ENCODE data around the gene ADAMTS9.

Gene ADAMTS9

DNA sequence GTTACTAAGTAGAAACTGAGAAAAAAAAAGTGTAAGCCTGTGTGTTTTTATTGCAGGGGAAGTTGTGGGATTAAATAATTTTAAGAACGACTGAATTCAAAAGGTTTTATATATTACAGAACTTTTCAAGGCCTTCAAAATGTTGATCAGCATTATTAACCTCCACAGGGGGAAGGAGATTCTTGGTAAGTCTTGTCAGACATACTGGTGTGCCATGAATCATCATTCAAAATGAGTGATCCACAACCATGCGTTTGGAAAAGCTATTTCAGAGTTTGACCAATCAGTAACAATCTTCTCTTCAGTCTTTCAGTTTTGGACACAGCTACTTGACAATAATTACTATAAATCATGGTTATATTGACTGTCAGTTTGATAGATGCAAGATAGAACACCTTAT is 70.2 kb downstream of the ADAMTS9 start:
- DNase-seq (ENCODE audit: low read depth in 2 of 2), result no peak

DNA sequence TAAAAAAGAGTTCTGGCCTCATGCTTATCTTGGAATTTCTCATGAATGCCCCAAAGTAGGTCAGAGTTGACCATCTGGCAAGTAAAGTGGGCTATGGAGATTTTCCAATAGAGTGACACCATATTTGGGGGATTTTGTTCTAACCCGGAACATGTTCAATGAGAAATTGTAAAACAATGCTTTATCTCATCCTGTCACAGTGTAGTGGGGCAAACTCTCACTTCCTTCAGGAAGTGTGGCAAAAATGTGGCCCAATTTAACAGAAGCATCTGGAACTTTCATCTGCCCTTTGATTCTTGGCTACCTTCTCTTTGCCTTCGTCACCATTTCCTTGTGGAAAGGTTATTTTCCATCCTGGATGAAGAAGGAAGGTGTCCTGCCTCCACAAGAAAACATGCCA is 70.8 kb downstream of the ADAMTS9 start:
- no peak for DNase-seq (ENCODE audit: low read depth in 2 of 2)

DNA sequence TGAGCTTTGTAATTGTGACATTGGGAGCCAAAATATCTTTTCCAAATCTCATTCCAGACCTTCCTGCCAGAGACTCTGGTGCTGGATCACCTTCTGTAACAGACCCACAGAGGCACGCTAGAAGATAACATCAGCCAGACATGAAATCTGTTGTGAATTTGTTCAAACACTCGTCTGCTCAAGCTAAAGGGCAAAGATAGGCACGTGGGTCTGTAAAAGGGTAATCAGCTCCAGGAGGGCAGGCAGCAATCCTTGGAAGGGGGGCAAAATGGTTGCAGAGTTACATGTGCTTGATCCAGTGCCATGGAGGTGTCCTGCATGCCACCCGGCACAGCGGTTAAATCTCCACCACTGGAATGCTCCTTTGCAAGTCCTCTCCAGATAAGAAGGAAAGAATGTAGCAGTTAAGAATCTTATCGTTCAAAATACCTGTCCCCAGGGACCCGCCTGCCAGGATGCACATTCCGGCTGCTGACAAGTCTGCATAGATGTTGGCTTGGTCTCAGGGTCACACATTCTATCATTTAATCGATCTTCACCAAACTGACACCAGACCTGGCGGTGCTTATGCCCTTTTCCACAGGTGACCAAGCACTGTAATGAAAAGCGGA is 74.8 kb downstream of the ADAMTS9 start:
- DNase-seq (ENCODE audit: low read depth in 2 of 2), result no peak

DNA sequence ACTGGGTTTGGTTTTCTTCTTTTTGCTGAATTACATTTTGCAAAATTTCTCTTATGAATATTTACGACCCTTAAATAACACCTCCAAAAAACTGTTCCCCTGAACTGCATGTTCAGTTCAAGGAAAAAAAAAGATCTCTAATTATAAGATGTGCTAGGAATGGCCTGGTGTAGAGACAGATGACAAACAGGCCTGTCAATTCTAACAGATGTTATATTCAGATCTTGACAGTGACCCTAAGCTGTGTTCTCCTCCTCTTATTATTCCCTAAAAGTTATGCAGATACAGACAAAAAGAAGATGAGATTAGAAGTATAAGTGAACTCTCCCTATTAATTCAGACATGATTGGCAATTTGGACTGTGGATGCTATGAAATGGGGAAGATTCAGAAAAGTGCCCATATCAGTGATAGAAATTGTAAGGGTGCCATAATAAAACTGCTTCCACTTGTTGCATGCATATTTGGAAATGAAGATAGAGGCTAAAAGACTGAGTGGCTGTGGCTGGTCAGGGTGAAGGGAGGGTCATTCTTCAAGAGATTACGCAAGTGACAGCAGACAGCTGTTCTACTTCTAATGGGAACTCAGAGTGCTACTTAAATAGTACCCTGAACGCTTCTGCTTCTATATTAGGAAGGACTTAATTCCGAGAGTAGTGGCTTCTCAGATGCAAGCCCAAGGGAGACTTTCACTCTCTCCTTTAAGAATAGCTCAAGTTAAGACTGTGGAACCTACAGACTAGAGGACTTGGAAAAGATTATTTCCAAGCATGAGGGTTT is 75.5 kb downstream of the ADAMTS9 start:
- DNase-seq (ENCODE audit: low read depth in 2 of 2), result no peak

DNA sequence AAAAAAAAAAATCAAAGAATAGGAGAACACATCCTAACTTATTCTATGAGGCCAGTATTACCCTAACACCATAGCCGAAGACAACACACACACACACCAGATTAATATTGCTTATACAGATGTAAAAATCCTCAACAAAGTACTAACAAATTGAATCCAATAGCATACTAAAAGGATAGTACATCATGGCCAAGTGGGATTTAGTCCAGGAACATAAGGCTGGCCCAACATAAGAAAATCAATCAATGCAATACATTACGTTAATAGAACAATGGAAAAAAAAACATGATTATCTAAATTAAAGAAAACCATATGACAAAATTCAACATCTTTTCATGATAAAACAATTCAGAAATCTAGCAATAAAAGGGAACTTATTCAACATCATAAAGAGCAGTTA is 79.1 kb downstream of the ADAMTS9 start:
- DNase-seq (ENCODE audit: low read depth in 2 of 2), result no peak

DNA sequence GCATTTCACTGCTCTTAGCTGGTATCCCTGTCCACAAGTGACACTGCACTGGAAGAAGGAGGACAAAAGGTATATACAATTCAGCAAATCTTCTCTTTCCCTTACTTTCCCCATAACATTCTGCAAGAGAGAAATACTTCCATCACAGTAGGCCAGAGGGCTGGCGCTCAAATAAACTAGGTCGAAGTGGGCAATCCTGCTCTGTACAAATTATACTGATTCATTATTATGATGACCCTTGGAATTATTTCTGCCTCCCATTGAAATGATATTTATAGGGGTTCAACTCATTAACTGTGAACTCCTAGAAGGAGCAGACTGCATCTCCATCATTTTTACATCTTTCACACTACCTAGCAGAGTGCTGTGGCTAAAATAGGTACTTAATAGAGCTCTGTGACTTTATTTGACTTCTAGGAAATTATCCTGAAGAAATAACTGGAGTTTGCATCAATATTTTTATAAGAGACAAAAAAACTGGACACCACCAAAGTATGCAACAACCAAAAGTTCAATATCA is 80.7 kb downstream of the ADAMTS9 start:
- no peak for DNase-seq (ENCODE audit: low read depth in 2 of 2)

DNA sequence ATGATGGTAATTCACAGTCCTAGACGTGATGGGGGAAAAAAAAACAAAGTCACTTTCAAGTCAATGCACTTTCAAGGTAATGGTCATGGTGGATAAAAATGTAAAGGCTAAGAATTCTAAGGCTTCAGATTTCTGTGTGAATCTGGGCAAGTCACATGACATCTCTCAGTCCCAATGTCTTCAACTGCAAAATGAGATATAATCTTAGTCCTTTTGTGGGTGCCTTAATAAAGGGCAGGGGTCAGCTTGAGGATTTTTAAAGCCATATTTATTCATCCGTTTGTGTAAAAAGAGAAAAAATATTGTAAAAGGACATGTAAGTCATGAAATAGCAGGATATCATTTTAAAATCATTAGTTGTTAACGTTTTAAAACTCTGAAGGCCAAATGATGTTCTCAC is 83.5 kb downstream of the ADAMTS9 start:
- DNase-seq (ENCODE audit: low read depth in 2 of 2), result no peak

DNA sequence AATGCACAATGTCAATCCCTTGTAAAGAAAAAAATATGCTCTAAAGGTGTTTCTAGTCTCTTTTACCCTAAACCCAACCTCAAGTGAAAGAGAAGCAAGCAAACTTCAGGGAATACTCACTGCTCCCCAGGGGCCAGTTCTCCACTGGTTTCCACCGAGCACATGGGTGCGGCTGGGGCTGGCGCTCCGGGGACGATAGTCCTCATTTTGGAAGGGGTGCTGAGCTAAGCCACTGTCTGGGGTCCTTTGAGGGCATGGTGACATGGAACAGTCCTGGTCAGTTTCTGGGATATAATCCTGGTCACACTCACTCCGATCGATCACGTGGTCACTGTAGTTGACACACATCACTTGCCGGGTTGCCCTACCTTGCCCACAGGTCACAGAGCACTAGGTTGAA is 86.0 kb downstream of the ADAMTS9 start:
- no peak for DNase-seq (ENCODE audit: low read depth in 2 of 2)

DNA sequence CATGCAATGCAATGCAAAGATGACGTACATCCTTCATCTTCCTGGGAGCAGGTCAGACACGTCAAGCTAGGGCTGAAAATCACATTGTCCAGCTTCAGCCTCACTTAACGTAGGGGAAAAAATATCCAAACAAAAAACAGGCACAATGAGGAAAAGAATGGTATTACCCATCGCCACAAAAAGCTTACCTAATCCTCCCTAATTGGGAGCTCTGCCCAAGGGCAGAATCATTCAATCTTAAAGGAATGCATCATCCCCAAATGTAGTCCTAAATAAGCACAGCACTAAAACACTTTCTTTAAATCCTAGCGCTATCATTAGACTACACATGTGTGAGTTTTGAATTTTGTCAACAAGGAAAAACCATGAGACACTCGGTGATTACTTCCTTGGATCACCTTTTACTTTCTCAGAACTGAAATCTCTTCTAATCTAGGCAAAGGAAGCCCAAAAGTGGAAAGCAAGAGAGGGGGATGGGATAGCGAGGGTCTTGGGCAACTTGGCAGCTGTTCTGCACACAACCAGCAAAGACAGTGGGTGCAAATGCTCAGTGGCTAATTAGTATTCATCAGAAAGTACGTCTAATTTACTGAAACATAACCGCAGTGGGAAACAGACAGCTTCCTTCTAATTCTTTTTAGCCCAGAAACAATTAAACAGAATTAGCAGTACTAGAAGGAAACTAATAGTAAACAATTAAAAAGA is 87.4 kb downstream of the ADAMTS9 start:
- no peak for DNase-seq (ENCODE audit: low read depth in 2 of 2)

DNA sequence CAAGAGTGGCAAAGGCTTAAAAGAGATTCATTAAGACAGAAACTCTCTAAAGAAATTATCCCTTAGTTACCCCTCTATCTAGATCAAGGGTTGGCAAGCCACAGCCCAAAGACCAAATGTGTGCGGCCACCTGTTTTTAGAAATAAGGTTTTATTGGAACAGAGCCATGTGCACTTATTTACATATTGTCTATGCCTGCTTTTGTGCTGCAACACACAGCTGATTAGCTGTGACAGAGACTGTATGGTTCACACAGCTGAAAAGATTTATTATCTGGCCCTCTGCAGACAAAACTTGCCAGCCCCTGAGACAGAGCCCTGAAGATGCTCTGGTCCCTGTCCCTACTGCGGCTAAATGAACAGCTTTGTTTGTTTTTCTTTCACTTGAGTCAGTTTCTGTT is 88.1 kb downstream of the ADAMTS9 start:
- no peak for DNase-seq (ENCODE audit: low read depth in 2 of 2)

DNA sequence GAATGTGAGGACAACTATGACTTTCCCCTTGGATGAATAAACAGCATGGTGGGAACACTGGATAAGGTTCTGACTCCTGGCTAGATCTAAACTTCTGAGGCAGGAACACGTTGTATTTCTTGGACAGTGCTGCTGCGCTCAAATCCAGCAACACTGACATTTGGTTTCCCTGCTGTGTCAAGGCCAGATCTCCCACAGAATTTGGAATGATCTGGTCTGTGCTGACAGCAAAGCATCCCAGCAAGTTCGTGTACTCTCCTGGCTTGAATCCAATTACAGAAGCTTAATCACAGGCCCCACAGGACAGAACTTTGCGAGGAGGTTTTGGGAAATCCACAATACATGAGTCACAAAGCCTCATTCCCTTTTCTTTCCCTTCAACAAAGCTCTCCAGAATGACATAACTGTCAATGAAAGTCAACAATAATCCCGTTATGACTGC is 92.5 kb downstream of the ADAMTS9 start:
- DNase-seq (ENCODE audit: low read depth in 2 of 2), result no peak

DNA sequence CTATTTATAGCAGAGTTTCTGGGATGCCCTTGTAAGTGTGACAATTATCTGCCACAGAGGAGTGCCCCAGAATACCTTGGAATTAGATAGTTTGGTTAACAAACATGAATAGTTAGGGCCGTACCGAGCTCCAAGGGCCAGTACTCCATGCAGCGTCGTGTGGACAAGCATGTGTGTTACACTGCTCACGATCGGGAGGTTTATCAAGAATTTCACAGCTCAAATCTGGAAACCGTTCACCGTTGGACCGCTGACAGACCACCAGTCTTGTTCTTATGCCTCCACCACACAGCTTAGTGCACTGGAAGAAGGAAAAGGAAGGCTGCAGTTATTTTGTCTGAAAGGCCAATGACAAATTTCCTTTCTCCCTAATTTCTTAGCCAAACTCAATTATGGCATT is 93.7 kb downstream of the ADAMTS9 start:
- DNase-seq (ENCODE audit: low read depth in 2 of 2), result no peak

DNA sequence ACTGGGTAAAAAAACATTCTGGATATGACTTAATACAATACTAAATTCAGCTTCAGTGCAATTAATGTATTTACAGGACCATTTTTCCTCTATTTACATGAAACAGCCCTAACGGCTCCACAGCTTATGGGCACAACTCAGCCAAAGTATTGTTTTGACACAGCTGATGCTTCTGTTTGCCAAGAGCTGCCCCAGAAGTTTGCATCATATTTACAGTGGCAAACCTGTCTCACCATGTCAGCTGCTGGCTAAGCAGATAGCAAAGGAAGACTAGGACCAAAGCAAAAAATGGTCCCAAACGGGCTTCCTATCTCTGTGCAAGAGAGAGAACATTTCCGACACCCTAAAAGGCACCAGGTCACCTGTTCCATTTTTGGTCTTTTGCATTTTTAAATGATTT is 94.5 kb downstream of the ADAMTS9 start:
- no peak for DNase-seq (ENCODE audit: low read depth in 2 of 2)

DNA sequence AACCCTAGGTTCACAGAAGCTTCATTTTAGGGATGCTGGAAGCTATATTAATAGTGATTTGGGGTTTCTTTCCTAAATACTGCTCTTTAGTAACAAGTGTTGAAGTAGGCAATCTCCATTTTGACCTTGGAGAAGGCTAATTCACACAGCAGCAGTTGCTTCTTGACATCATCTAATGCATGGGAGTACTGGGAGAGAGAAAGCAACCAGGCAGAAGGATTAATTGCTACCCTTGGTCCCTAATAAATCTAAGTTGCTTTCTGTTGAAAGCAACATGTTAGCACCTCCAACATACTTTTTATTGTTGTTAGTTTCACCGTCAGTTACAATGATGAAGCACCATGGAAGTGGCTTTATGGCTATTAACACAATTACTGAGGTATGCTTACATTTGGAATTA is 96.2 kb downstream of the ADAMTS9 start:
- DNase-seq (ENCODE audit: low read depth in 2 of 2), result no peak

DNA sequence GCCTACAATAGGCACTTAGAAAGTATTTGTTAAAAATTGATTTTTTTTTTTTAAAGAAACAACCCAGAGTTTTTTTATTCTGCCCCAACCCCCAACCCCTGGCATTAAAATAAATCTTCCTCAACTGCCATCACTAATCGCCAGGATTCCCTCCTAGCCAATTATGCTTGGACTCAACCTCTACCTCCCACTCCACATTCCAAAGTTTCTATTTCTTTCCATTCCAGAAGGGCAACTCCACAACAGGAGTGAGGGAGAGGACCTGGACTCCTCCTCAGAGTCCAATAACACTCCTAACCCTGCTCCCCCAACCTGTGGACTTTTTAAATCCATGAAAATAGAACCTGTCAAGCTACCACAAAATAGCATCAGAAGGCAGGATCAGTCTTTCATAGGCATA is 99.4 kb downstream of the ADAMTS9 start:
- DNase-seq (ENCODE audit: low read depth in 2 of 2), result no peak

DNA sequence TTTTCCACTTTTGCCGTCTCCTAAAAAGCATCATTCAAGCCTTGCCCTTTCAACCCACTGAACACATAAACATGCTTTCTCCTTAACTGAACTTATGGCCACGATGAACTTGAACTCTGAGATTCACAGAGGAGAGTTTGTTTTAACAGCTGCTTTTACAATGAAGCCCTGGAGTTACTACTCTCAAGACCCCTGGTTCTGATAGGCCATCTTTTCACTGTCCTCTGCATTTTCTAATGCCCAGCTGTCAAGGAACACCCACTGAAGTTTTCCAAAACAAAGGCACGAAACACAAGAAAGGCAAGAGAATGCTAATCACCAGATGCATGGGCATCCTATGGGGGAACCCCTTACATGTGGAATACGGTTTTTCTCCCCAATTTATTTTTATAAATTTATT is 100.8 kb downstream of the ADAMTS9 start:
- no peak for DNase-seq (ENCODE audit: low read depth in 2 of 2)

DNA sequence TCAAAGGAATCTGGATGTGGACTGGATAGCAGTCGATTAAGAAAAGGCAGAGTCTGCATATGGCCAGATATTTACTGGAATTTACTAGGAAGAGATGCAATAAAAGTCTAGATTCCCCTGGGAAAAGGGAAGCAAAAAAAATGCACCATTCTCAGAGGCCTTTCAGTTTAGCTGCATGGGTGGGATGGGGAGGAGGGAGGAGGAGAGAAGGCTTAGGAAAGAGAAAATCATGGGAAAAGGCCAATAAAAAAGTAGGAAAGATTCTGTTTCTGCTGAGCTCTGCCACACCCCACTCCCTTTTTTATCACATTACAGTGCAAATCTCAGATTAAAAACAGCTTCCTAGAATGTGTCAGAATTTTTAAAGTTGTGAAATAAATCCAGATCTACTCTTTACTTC is 103.6 kb downstream of the ADAMTS9 start:
- DNase-seq (ENCODE audit: low read depth in 2 of 2), result no peak

DNA sequence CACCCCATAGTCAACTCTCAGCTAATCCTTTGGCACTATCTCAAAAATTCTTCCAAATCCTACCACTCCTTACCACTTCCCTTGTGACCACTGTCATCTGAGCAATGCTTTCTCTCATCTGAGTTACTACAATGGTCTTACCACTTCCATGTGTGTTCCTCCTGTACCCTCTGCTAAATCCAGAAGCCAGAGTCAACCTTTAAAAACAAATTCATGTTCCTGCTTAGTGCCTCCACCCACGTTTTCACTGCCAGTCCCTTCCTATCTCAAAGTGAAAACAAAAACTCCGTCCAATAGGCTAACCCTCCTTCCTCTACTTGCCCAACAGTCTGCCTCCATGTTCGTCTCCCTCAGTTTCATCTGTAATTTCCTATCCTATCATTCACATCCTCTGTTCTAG is 109.0 kb downstream of the ADAMTS9 start:
- DNase-seq (ENCODE audit: low read depth in 2 of 2), result no peak

DNA sequence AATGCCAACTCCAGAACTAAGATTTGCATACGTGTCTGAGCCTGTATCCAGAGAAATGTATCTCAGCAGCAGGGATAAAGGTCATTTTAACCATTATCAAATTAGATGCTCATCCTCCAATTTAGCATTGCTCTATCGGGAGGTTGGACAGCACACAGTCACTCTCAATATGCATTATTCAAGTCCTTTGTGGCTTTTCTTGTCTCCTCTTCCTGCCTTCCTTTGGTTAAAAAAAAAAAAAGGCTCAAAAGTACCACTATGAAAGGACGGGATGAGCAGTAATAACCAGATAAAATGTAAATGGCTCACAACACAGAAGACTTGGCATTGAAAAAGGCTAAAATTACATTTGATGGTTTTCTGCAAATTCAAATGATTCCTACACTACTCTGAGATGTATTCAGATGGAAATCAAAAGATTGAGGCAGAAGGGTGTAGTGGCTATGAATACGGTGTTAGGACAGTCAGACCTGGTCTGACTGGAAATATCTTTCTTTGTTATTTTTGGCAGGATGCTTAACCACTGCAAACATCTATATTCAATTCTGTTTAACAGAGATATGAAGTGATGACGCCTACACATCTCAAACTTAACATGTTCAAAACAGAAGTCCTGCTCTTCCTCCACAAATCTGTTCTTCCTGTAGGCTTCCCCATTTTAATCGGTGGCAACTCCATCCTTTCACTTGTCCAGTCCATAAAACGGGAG is 109.6 kb downstream of the ADAMTS9 start:
- DNase-seq (ENCODE audit: low read depth in 2 of 2), result no peak

DNA sequence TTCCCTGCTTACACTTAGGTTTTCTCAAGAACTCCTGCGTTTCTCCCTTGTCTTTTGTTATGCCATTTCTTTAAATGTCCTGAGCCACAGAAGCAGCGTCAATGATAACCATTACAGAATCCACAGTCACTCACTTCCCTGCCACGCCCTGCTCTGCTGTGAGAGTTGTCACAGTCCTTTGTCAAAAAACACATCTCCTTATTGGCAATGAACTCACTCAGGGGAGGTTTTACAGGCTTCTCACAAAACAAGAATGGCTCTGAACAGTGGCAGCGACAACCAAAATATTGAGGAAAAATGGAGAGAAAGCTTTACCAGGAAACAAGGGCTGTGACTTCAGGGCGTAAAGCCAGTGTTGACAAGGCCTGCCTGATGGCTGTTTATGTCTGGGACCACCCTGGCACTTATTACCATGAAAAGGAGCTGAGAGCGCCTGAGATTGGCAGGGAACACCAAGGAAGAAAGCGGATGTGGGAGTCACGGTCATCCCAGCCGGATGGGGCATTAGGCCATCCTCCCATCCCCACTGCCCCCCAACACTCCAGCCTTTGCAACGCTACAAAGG is 111.5 kb downstream of the ADAMTS9 start:
- DNase-seq (ENCODE audit: low read depth in 2 of 2), result no peak

DNA sequence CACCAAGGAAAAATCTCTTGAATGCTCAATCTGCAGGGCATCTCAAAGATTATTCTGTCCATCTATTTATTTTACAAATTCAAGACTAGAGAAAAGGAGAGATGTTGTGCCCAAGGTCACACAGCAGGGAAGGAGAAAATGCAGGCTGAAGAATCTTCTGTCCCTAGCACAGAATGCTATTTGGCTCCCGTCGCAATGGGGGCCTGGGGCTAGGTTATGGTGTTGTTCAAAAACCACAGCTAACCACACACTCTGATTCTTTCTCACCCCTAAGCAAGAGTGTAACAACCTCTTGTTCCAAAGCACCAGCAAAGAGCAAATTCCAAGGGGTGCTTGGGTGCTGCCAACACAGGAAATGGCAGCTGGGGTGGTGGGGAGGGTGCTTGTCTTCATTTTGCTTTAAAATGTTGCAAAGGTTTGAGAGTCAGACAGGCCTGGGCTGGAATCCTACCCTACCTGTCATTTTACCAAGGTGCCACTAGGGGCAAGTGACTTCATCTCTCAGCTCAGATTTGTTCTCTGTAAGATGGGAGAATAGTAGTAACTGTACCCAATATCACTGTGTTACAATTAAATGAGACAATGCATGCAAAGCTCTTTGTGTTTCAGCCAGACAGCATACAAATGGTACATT is 112.5 kb downstream of the ADAMTS9 start:
- no peak for DNase-seq (ENCODE audit: low read depth in 2 of 2)
